HG03565 (cell line): Measurements from ENCODE around the gene ARHGEF16.

ENCODE experiments used
- ATAC-seq: cut with Tn5 transposase; IDR thresholded peaks from one replicate; pipeline ENCODE4 v1.9.1; 2021; ENCODE audit warnings: mild to moderate bottlenecking, moderate library complexity; ENCODE audit not compliant: unreplicated experiment

ARHGEF16 gene

DNA sequence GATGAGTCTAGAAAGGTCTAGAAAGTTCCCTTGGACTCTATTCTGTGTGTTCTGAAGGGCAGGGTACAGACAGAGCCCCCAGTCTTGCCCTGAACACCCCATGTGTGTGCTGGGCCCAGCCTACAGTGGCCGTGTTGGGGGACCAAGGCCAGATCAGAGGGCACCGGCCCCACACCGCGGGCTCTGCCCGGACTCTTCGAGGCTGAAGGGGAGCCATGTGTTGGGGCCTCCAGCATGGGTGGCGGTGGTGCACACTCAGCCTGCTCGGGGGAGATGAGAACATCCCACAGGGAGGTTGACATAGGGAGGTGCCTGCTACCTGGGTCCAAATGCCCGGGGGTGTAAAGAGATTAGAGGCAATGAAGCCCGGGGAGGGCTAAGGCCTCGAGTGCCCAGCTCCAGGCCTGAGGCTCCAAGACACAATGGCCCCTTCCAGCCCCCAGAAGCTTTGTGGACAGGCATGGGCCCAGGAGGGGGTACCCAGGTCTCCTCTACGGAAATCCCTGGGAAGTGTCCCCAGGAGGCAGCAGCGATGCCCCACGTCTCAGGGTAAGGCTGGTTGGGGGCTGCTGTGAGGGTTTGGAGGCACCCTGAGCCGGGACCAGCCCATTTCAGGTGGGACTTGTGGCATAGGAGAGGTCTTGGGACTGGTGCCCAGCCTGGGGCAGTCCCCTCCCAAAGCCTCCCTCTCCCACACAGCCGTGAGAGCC is 12.1 kb downstream of the ARHGEF16 start:
- no peak for ATAC-seq

DNA sequence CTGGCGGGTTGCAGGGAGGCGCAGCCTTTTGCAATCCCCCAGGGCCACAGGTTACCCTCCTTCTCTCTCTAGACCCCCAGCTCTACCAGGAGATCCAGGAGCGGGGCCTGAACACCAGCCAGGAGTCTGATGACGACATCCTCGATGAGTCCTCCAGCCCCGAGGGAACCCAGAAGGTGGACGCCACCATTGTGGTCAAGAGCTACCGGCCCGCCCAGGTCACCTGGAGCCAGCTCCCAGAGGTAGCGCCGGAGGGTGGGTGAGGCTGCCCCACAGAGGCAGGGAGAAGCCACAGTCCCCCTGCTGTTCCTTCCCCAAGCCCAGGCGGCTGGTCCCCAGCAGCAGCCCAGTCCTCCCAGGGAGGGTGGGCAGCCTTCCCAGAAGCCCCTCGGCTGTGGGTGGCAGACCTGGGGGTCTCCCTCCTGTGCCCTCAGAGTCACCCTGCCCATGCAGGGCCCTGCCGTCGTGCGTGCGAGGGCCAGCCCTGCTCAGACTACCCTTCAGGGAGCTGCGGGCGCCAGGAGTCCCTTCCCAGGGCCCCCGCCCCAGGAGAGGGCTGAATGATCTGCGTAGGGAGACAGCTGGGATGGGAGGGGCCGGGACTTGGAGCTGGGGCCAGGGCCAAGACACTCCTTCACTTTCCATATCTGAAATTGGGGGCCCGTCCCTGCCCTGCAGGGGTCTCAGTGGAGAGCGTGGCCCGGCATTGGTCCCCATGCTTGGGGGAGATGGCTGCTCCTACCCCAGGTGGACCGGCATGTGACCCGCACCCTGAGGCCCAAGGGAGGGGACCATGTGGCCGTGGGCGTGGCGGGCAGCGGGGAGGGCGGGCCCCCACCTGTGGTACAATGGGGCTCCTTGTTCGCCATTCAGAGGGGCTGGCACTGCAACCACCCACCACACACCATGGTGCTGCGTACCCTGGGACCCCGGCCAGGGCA is 12.9 kb downstream of the ARHGEF16 start:
- no peak for ATAC-seq

DNA sequence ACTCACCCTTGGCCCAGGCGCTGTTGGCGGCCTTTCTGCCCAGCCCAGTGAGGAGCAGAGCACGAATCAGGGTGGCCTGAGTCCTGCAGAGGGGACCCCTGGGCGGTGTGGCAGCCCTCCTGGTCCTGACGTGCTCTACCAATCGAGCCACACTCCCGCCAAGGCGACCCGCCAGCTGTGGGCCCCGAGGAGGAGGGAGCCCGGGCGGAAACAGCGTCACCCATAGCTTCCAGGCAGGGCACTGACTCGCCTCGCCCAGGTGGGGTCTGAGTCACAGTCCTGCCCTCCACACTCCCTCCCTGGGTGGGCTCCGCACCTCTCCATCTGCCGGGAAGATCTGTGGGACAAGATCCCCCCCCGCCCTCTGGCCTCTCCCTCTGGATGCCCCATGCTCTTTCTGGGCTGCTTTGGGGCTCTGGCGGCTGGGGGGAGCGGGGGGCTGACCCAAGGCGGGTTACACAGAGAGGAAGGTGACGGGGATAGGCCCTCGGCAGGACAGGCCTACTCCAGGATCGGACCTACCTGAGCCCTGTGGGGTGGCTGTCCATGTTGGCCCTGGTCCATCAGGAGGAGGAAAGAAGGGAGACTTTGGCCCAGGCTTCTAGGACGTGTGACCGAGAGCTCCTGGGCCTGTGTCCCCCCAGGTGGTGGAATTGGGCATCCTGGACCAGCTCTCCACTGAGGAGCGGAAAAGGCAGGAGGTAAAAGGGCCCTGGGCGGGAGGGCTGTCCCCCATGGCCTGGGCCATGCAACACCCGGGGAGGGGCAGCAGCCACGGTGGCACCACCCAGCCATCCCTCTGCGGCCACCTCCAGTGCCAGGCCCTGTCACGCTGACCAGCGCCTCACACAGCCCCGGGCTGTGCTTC is 14.0 kb downstream of the ARHGEF16 start:
- ATAC-seq = no peak

DNA sequence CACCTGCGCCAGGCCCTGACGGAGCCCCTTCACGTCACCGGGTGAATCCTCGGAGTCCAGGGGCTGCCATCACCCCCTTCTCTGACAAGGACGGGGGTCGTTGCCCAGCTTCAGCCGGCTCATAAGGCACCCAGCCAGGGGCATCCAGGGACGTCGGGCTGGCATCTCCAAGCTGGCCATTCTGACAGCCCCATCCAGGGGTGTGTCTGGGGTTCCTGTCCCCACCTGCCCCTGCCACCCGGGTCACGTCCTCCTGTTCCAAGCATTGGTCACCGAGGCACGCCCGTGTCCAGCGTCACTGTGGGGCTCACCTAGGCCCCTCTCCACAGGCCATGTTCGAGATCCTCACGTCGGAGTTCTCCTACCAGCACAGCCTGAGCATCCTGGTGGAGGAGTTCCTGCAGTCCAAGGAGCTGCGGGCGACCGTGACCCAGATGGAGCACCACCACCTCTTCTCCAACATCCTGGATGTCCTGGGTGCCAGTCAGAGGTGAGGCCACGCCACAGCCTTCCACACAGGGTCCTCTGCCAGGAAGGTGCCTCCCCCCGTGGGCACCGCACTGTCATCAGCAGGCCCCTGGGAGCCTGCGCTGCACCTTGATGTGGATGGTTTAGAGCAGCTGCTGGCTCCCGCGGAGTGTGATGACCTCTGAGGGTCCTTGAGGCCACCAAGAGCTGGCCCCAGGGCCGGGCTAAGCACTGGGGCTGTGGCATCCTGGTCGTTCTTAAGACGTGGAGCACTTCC is 14.8 kb downstream of the ARHGEF16 start:
- no peak for ATAC-seq

DNA sequence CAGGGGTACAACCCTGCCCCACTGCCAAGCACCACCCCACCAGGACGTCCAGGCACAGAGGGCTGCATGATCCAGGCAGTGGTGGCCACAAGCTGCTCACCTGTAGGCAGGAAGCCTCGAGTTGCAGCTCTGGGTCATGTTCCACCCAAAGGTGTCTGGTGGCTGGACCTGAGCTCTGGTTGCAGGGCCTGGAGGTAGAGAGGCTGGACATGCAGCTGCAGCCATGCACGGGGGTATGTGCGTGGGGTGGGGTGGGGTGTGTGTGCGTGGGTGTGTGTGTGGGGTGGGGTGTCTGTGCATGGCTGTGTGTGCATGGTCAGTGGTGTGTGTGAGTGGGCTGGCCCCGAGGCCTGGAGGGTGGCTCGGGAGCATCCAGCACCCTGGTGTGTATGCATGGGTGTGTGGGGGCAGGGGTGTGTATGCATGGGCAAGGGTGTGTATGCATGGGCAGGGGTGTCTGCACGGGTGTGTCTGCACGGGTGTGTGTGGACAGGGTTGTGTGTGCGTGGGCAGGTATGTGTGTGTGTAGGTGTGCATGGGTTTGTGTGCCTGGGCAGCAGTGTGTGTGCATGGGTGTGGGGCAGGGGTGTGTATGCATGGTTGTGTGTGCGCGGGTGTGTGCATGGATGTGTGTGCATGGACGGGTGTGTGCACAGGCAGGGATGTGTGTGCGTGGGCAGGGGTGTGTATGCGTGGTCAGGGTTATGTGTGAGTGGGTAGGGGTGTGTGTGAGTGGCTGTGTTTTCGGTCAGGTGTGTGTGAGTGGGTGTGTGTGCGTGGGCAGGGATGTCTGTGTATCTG is 15.6 kb downstream of the ARHGEF16 start:
- no peak for ATAC-seq

DNA sequence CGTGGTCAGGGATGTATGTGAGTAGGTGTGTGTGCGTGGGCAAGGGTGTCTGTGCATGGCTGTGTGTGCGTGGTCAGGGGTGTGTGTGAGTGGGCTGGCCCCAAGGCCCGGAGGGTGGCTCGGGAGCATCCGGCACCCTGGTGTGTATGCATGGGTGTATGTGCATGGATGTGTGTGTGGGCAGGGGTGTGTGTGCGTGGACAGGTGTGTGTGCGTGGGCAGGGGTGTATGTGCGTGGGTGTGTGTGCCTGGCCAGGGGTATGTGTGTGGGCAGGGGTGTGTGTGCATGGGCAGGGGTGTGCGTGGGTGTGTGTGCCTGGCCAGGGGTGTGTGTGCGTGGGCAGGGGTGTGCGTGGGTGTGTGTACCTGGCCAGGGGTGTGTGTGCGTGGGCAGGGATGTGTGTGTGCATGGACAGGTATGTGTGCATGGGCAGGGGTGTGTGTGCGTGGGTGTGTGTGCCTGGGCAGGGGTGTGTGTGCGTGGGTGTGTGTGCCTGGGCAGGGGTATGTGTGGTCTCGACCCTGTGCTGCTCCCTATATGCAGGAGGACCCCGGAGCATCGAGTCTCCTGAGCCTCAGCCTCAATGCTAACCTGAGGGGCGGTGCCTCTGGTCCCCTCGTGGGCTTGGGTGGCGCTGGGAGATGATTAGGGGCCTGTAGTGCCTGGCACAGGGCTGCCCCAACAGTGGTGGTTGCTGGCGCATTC is 16.3 kb downstream of the ARHGEF16 start:
- ATAC-seq = no peak

DNA sequence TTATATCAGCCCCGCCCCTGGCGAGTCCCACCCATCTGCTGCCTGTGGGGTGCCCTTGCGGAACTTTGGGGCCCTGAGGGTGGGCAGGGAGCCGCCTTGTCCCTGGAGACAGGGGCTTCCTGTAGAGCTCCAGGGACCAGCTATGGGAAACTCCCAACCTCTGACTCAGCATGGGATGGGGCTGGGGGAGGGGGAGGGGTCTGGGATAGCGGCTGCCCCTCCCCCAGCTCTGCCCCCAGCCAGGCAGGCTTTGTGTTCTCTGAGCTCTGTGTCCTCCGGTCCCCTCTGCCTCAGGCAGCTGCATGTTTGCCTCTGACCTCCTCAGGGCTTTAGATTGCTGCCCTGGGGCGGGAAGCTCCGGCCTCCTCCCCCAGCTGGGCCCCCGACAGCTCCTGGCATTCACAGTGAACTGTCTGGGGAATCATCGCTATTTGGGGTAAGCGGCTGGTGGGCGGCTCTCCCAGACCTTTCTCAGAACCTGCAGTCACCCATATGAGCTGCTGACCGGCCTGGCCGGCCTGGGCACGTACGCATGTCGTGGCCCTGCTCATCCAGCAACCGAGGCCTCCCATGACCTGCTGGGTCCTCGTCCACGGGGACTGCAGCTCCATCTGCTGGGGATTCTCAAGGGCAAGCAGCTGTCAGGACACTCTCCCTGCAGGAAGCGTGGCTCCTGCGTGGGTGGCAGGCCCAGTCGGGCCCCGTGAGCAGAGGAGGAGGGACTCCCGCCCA is 17.1 kb downstream of the ARHGEF16 start:
- ATAC-seq = no peak

DNA sequence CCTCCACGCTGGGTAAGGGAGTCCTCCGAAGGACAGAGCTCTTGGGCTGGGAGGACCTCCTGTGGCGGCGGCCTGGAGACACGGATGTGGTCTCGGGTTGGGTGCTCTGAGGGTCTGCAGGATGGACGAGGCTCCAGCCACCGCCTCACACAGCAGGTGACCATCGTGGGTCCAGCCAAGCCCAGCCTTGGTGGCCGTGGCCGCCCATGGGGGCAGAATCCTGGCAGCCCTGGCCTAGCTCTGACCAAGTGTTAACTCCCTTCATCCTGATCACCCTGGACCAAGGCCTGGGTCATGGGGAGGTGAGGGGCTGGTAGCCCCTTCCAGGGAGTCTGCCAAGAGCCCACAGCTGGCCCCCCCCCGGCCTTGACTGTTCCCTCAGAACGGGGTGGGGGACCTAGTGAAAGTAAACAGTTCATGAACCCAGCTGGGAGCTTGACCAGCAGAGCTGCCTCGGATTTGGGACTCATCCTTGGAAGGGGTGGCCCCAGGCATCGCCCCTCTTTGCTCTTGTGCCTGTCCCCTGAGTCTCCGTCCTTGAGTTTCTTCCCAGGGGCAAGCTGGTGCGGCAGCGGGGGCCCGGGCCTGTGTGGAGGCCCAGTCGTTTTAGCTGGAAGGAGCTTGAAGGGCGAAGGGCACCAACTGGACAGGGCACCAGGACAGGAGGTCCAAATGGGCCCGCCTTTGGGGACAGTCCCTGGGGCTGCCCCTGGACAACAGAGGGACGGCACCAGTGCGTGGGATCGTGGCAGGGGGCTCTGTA is 17.8 kb downstream of the ARHGEF16 start:
- ATAC-seq = no peak

DNA sequence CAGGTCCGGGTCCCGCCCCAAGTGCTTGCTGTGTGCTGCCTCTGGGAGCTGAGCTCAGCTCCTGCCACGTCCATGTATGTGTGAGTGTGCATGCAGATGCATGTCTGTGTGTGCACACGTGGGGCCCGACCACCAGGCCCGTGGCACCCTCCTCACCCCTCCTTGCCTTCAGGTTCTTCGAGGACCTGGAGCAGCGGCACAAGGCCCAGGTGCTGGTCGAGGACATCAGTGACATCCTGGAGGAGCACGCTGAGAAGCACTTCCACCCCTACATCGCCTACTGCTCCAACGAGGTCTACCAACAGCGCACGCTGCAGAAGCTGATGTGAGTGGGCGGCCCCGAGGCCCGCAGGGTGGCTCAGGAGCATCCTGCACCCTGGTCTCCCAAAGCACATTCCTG is 18.4 kb downstream of the ARHGEF16 start:
- no peak for ATAC-seq

DNA sequence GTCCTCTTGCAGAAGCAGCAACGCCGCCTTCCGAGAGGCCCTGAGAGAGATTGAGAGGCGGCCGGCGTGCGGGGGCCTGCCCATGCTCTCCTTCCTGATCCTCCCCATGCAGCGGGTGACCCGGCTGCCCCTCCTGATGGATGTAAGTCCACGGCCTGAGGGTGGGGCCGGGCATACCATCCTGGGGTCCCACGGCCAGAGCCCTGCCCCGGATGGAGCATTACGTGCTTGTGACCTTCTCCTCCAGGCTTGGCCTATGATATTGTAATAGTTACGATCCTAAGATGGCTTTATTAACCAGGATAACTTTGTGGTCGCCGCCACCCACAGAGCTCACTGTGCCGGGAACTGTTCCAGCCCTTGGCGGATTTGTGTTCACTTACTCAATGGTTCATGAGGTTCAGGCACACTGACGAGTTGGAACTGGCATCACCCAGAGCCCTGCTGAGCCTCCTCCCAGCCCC is 18.9 kb downstream of the ARHGEF16 start:
- ATAC-seq = no peak

DNA sequence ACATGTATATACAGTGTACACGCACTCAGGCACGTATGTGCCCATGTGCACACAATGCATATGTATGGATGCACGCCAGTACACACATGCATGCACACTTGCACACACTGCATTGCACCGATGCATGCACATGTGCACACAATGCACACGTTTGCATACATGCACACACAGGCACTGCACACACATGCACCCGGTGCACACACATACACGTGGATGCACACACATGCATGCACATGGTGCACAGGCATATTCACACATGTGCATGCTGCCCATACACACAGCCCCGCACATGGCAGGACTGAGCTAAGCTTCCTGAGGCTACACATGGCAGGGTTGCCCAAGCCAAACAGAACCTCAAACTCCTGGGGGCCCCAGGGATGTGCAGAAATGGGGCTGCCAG is 19.6 kb downstream of the ARHGEF16 start:
- no peak for ATAC-seq

DNA sequence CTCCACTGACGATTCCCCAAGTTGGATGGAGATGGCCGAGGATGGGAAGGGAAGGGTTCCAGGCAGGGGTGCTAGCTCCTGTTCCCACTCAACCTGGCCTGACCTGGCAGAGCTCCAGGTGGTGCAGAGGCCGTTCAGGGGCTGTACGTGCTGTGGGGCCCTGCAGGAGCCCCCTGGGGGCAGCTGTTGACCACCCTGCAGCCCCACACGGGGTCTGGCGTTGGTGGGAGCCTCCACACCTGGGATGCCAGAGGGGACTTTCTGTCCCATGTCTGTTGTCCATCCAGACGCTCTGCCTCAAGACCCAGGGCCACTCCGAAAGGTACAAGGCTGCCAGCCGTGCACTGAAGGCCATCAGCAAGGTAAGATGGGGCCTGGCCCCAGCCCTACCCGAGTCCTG is 20.0 kb downstream of the ARHGEF16 start:
- ATAC-seq = no peak

DNA sequence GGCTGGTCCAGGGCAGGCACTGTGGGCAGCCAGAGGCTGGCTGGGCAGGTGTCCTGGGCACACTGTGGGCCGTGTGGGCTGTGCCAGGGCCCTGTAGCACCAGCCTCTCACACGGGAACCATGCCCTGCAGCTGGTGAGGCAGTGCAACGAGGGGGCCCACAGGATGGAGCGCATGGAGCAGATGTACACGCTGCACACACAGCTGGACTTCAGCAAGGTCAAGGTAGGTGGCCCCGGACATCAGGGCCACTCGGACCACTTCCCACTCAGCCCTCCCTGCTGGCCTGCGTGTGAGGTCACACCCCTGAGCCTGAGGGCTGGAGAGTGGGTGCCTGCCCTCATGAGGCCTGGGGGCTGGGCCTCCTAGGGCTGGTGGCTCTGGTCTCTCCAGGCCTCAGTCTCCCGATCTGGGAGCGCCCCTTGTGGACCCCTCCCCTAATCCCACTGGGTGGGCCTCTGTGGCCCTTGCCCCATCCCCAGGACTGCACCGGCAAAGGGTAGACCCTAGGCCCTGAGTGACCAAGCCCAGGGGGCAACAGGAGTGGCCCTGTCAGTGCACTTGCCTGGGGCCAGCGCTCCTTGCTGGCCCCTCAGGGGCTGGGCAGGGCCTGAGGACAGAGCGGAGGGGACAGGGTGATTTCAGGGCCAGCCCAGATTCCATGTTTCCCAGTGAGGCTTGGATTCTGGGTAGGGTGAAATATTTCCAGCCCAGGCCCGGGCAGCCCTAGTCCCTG is 21.5 kb downstream of the ARHGEF16 start:
- ATAC-seq = no peak

DNA sequence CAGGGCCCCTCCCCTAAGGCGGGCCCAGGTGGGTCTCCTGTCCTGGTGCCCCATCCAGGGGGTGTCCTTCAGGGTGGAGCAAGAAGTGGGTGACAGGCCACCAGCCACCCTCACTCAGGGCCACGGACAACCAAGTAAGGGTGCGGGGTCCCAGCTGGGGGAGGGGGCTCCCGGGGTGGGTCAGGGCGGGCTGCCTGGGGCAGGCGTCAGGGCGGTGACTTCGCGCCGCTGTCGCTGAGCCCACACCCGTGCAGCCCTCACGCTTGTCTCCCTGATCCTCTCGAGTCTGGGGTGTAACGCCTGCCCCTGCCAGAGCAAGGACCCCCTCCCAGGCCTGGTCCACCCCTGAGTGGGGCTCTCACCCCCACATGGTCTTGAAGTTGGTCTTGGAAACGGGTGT is 22.2 kb downstream of the ARHGEF16 start:
- ATAC-seq = no peak

DNA sequence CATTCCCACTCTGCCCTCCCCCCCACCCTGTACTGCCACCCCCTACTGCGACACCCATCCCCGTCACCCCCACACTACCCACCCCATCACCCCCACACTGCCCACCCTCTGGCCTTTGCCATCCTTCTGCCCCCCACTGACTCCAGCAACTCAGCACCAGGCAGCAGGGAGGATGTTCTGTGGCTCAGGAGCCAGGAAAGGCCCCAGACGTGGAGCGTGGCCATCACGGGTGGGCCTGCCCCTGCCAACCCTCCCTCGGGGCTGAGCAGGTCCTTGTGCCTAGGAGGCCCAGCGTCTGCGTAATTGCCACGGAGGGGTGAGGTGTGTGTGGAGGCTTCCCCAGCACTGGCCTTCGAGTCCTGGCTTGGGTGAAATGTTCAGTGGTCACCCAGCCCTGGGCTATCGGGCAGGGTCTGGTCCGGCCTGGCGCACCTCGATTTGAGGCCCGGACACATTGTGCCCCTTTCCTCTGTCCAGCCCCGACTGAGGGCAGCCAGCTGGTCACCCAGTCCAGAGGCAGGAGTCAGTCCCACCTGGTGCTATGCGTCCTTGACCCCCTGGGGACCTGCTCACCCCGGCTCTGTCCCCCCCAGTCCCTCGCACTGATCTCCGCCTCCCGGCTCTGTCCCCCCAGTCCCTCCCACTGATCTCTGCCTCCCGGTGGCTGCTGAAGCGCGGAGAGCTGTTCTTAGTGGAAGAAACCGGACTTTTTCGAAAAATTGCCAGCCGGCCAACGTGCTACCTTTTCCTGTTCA is 23.0 kb downstream of the ARHGEF16 start:
- ATAC-seq = no peak

DNA sequence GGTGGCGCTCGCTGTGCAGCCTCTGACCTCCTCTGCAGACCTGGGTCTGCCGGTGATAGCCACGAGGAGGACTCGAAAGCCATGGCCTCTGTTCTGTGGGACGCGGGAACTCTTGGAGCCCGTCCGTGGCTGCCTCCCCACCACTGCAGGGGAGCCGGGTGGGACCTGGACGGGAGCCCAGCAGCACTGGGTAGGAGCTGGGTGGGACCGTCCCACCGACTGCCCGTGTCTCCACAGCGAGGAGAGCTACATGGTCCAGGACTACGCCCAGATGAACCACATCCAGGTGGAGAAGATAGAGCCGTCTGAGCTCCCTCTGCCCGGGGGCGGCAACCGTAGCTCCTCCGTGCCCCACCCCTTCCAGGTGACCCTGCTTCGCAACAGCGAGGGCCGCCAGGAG is 23.7 kb downstream of the ARHGEF16 start:
- ATAC-seq = no peak
